ENCODE results near the gene LOXHD1.

Gene LOXHD1

GRCh38 chr18:46624127-46624526 is 32.9 kb downstream of the LOXHD1 start:
- TF ChIP-seq ZNF274 (IDR thresholded peaks at IDR 0.05; ENCODE audit: low read depth, low read length), result no peak
- no peak overlapping the region for H3K4me3 ChIP-seq (ENCODE audit: low read length)

GRCh38 chr18:46623541-46623940 is 33.5 kb downstream of the LOXHD1 start:
- no peak for TF ChIP-seq ZNF274 (IDR thresholded peaks at IDR 0.05; ENCODE audit: low read depth, low read length)
- H3K4me3 ChIP-seq (ENCODE audit: low read length), result no peak overlapping the region

GRCh38 chr18:46622999-46623398 is 34.0 kb downstream of the LOXHD1 start:
- TF ChIP-seq ZNF274 (IDR thresholded peaks at IDR 0.05; ENCODE audit: low read depth, low read length), result no peak
- H3K4me3 ChIP-seq (ENCODE audit: low read length), result no peak overlapping the region

- no peak for TF ChIP-seq ZNF274 (IDR thresholded peaks at IDR 0.05; ENCODE audit: low read depth, low read length)
- H3K4me3 ChIP-seq (ENCODE audit: low read length), result no peak overlapping the region
Measured at GRCh38 chr18:46622451-46622850, 34.6 kb downstream of the LOXHD1 start.

GRCh38 chr18:46621871-46622270 is 35.1 kb downstream of the LOXHD1 start:
- TF ChIP-seq ZNF274 (IDR thresholded peaks at IDR 0.05; ENCODE audit: low read depth, low read length), result no peak
- H3K4me3 ChIP-seq (ENCODE audit: low read length), result no peak overlapping the region

GRCh38 chr18:46621111-46621766 is 35.8 kb downstream of the LOXHD1 start:
- no peak for TF ChIP-seq ZNF274 (IDR thresholded peaks at IDR 0.05; ENCODE audit: low read depth, low read length)
- H3K4me3 ChIP-seq (ENCODE audit: low read length), result no peak overlapping the region

GRCh38 chr18:46619559-46619958 is 37.5 kb downstream of the LOXHD1 start:
- H3K4me3 ChIP-seq (ENCODE audit: low read length), result no peak overlapping the region
- no peak for TF ChIP-seq ZNF274 (IDR thresholded peaks at IDR 0.05; ENCODE audit: low read depth, low read length)

GRCh38 chr18:46615720-46616119 is 41.3 kb downstream of the LOXHD1 start:
- H3K4me3 ChIP-seq (ENCODE audit: low read length), result no peak overlapping the region
- TF ChIP-seq ZNF274 (IDR thresholded peaks at IDR 0.05; ENCODE audit: low read depth, low read length), result no peak

GRCh38 chr18:46609048-46609447 is 48.0 kb downstream of the LOXHD1 start:
- TF ChIP-seq ZNF274 (IDR thresholded peaks at IDR 0.05; ENCODE audit: low read depth, low read length), result no peak
- H3K4me3 ChIP-seq (ENCODE audit: low read length), result no peak overlapping the region

- H3K4me3 ChIP-seq (ENCODE audit: low read length), result no peak overlapping the region
- no peak for TF ChIP-seq ZNF274 (IDR thresholded peaks at IDR 0.05; ENCODE audit: low read depth, low read length)
Measured at GRCh38 chr18:46607926-46608325, 49.1 kb downstream of the LOXHD1 start.

GRCh38 chr18:46601141-46601805 is 55.7 kb downstream of the LOXHD1 start:
- no peak for TF ChIP-seq ZNF274 (IDR thresholded peaks at IDR 0.05; ENCODE audit: low read depth, low read length)
- no peak overlapping the region for H3K4me3 ChIP-seq (ENCODE audit: low read length)

- H3K4me3 ChIP-seq (ENCODE audit: low read length), result no peak overlapping the region
- no peak for TF ChIP-seq ZNF274 (IDR thresholded peaks at IDR 0.05; ENCODE audit: low read depth, low read length)
Measured at GRCh38 chr18:46596119-46596518, 60.9 kb downstream of the LOXHD1 start.

- no peak overlapping the region for H3K4me3 ChIP-seq (ENCODE audit: low read length)
- TF ChIP-seq ZNF274 (IDR thresholded peaks at IDR 0.05; ENCODE audit: low read depth, low read length), result no peak
Measured at GRCh38 chr18:46591783-46592391, 65.1 kb downstream of the LOXHD1 start.

- TF ChIP-seq ZNF274 (IDR thresholded peaks at IDR 0.05; ENCODE audit: low read depth, low read length), result no peak
- no peak overlapping the region for H3K4me3 ChIP-seq (ENCODE audit: low read length)
Measured at GRCh38 chr18:46590103-46590502, 66.9 kb downstream of the LOXHD1 start.

- TF ChIP-seq ZNF274 (IDR thresholded peaks at IDR 0.05; ENCODE audit: low read depth, low read length), result no peak
- no peak overlapping the region for H3K4me3 ChIP-seq (ENCODE audit: low read length)
Measured at GRCh38 chr18:46588971-46589660, 67.9 kb downstream of the LOXHD1 start.
